GM12878 (cell line): Measurements from ENCODE around the gene SLC35A5. TPM values are rescaled to one million over a fixed set of nuclear protein-coding genes. Genes with fewer than 3 reads are reported as not detected.

Source experiments
- CBX5 ChIP-seq: sonication (generic); IDR thresholded peaks from 2 replicates; pipeline ENCODE4 v1.6.1; 2016; ENCODE audit warnings: low read depth, moderate library complexity, mild to moderate bottlenecking, inconsistent platforms
- CEBPB ChIP-seq, 2 experiments: fragments of 150-350 bp in 1 of 2; IDR thresholded peaks; 2 replicates each; pipeline ENCODE4 v1.6.1; 2012 to 2014; ENCODE audit warnings: low read depth in 2 of 2, low read length in 2 of 2, borderline replicate concordance in 1 of 2, inconsistent platforms in 1 of 2
- DPF2 ChIP-seq: fragments of 450-650 bp; IDR thresholded peaks from 2 replicates; pipeline ENCODE4 v1.6.1; 2017; ENCODE audit warnings: mild to moderate bottlenecking
- GATAD2B ChIP-seq: fragments of 450-650 bp; conservative IDR thresholded peaks from 2 replicates; pipeline ENCODE4 v1.6.1; 2017; ENCODE audit warnings: low read depth, mild to moderate bottlenecking, moderate library complexity
- HCFC1 ChIP-seq: fragments of 150-350 bp; IDR thresholded peaks from 2 replicates; pipeline ENCODE4 v1.6.1; 2014; ENCODE audit warnings: low read length
- HDAC6 ChIP-seq: fragments of 200-600 bp; sonication (generic); IDR thresholded peaks from one replicate; pipeline ENCODE4 v1.8.0; 2017; ENCODE audit warnings: antibody characterized with exemption; ENCODE audit not compliant: unreplicated experiment
- IRF4 ChIP-seq: IDR thresholded peaks from 2 replicates; pipeline ENCODE4 v1.6.1; 2011; ENCODE audit warnings: low read depth, low read length
- MEF2A ChIP-seq: IDR thresholded peaks from 2 replicates; pipeline ENCODE4 v1.6.1; 2011; ENCODE audit warnings: low read depth, mild to moderate bottlenecking, low read length, moderate library complexity; ENCODE audit not compliant: insufficient read depth
- MTA2 ChIP-seq: fragments of 450-650 bp; IDR thresholded peaks from 2 replicates; pipeline ENCODE4 v1.6.1; 2016; ENCODE audit warnings: low read depth, mild to moderate bottlenecking, moderate library complexity
- MTA3 ChIP-seq: IDR thresholded peaks from 2 replicates; pipeline ENCODE4 v1.6.1; 2012; ENCODE audit warnings: low read length, inconsistent platforms, borderline replicate concordance
- POLR2A ChIP-seq: IDR thresholded peaks from 2 replicates; pipeline ENCODE4 v1.6.1; 2011; ENCODE audit warnings: low read depth, mild to moderate bottlenecking, low read length
- RELA ChIP-seq: fragments of 450-650 bp; IDR thresholded peaks from 2 replicates; pipeline ENCODE4 v1.8.0; 2014; ENCODE audit warnings: borderline replicate concordance; ENCODE audit not compliant: partially characterized antibody
- SMC3 ChIP-seq: IDR thresholded peaks from 2 replicates; pipeline ENCODE4 v1.6.1; 2011; ENCODE audit warnings: low read length, improper control_type of control experiment, borderline replicate concordance
- SPI1 ChIP-seq: IDR thresholded peaks from 2 replicates; pipeline ENCODE4 v1.6.1; 2011; ENCODE audit warnings: low read depth, mild to moderate bottlenecking, low read length, moderate library complexity, borderline replicate concordance; ENCODE audit not compliant: insufficient read depth
- STAT3 ChIP-seq: IDR thresholded peaks from 2 replicates; pipeline ENCODE4 v1.6.1; 2011; ENCODE audit warnings: low read depth, low read length, improper control_type of control experiment
- TBL1XR1 ChIP-seq: IDR thresholded peaks from 2 replicates; pipeline ENCODE4 v1.6.1; 2012; ENCODE audit warnings: low read depth, low read length, improper control_type of control experiment
- YBX1 ChIP-seq: fragments of 450-650 bp; IDR thresholded peaks from 2 replicates; pipeline ENCODE4 v1.6.1; 2016; ENCODE audit warnings: antibody characterized with exemption
- YY1 ChIP-seq: IDR thresholded peaks from 2 replicates; pipeline ENCODE4 v1.6.1; 2011; ENCODE audit warnings: low read depth, mild to moderate bottlenecking, low read length
- ZNF24 ChIP-seq: fragments of 450-650 bp; IDR thresholded peaks from 2 replicates; pipeline ENCODE4 v1.6.1; 2017; ENCODE audit warnings: antibody characterized with exemption, mild to moderate bottlenecking
- ZNF274 ChIP-seq: IDR thresholded peaks from one replicate; pipeline ENCODE4 v1.8.0; 2011; ENCODE audit not compliant: insufficient read length, insufficient read depth
- ZNF622 ChIP-seq: fragments of 450-650 bp; IDR thresholded peaks from 2 replicates; pipeline ENCODE4 v1.6.1; 2017; ENCODE audit warnings: mild to moderate bottlenecking, inconsistent platforms
- ZSCAN29 ChIP-seq: fragments of 450-650 bp; IDR thresholded peaks from 2 replicates; pipeline ENCODE4 v1.6.1; 2017; ENCODE audit warnings: mild to moderate bottlenecking, moderate library complexity
- ZZZ3 ChIP-seq: IDR thresholded peaks from 2 replicates; pipeline ENCODE4 v1.6.1; 2011; ENCODE audit warnings: low read depth; ENCODE audit not compliant: control insufficient read depth, insufficient read length
- polyA plus RNA-seq, 11 experiments: library from polyadenylated mRNA; depleted of rRNA in 4 of 11; unstranded in 6 of 11; stranded (reverse) in 5 of 11; fragments of >200 nt; fragmentation: Nextera tagmentation in 4 of 11; fragmentation: Illumina TruSeq in 1 of 11; extraction: Ambion mirVana in 4 of 11; extraction: Trizol in 1 of 11; gene quantifications; 1 replicate in 1 of 11; 2 replicates in 10 of 11; pipeline versions ENCODE4 v1.2.1 to v1.2.3, GENCODE V29; 2011 to 2016; ENCODE audit warnings: inconsistent platforms in 2 of 11, missing spikeins in 2 of 11, low read depth in 1 of 11
- total RNA-seq, 4 experiments: library from RNA; depleted of rRNA in 3 of 4; stranded (reverse); fragments of >200 nt in 3 of 4; fragmentation: Illumina TruSeq in 1 of 4; extraction: Trizol in 1 of 4; gene quantifications; 2 replicates each; pipeline versions ENCODE4 v1.2.1 to v1.2.3, GENCODE V29; 2013 to 2021
- TF ChIP-seq, protein P1 (sequence below): IDR thresholded peaks from 2 replicates; pipeline ENCODE4 v1.6.1; 2011; ENCODE audit warnings: borderline replicate concordance, low read depth, mild to moderate bottlenecking, moderate library complexity, low read length; ENCODE audit not compliant: insufficient read depth, poor library complexity, severe bottlenecking
- TF ChIP-seq, protein P2 (sequence below): fragments of 450-650 bp; conservative IDR thresholded peaks from 2 replicates; pipeline ENCODE4 v1.6.1; 2017; ENCODE audit warnings: mild to moderate bottlenecking, moderate library complexity
- TF ChIP-seq, protein P3 (sequence below): IDR thresholded peaks from 2 replicates; pipeline ENCODE4 v1.6.1; 2011; ENCODE audit warnings: mild to moderate bottlenecking, low read depth, low read length, moderate library complexity; ENCODE audit not compliant: insufficient replicate concordance
- TF ChIP-seq, protein P4 (sequence below): fragments of 450-650 bp; IDR thresholded peaks from 2 replicates; pipeline ENCODE4 v1.6.1; 2016; ENCODE audit warnings: mild to moderate bottlenecking

The SLC35A5 gene
- total and polyA plus RNA-seq, 10 of the 15 experiments (the other 5 are each of a cell fraction or from before 2014, with no cell fraction given), result 10.9 to 38.1 (median 16.0) TPM

DNA sequence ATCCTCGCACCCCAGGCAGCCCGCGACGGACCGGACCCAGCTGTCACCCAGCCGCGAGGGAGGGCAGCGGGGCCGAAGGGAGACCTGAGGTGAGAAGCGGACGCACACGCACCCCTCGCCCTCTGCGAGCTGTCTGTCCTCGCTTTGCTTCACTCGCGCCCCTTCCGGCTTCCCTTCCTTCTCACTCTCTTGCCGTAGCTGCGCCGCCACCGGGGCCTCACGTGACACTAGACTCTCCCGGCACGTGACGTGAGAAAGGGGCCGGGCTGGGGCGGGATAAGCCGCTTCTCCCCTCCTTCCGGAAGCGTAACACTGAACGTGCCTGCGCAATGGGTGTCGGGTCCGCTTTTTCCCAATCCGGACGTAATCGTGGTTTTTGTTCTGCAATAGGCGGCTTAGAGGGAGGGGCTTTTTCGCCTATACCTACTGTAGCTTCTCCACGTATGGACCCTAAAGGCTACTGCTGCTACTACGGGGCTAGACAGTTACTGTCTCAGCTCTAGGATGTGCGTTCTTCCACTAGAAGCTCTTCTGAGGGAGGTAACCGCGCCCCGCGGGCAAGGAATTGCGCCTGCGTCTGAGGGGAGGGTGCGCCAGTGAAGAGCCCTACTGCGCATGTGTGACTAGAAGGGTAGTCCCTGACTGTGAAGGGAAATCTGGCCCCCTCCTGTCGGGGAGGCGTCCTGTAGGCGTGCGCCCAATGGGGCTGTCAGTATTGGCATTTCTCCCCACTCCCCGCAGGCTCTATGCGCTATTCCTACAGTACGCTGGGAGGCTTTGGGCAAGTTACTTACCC, at the start of gene SLC35A5, which contains the start of gene ATG3 (continued):
- TF ChIP-seq CBX5 (no peak; the same call in 1 of the 2 replicates), IRF4 (no peak), STAT3 (no peak), ZNF622 (no peak), ZSCAN29 (no peak), HDAC6 (no peak), ZZZ3 (no peak), MTA2 (peak; percentile 8; the same call in 1 of the 2 replicates), CEBPB (IDR thresholded peaks at IDR 0.05; ENCODE audit: borderline replicate concordance in 1 of 2, low read depth in 2 of 2, low read length in 2 of 2) (no peak), RELA (peak; percentile 99), YBX1 (no peak), YY1 (peak; percentile 68), POLR2A (peak; percentile 89), TBL1XR1 (peak; percentile 67; the same call in 1 of the 2 replicates), HCFC1 (peak; percentile 77), SPI1 (no peak; the same call in 1 of the 2 replicates), DPF2 (peak; percentile 79), GATAD2B (peak; percentile 77; the same call in 1 of the 2 replicates), ZNF274 (no peak), MTA3 (no peak; the same call in 1 of the 2 replicates), MEF2A (no peak), ZNF24 (no peak), SMC3 (no peak)
- TF ChIP-seq, protein P1, sequence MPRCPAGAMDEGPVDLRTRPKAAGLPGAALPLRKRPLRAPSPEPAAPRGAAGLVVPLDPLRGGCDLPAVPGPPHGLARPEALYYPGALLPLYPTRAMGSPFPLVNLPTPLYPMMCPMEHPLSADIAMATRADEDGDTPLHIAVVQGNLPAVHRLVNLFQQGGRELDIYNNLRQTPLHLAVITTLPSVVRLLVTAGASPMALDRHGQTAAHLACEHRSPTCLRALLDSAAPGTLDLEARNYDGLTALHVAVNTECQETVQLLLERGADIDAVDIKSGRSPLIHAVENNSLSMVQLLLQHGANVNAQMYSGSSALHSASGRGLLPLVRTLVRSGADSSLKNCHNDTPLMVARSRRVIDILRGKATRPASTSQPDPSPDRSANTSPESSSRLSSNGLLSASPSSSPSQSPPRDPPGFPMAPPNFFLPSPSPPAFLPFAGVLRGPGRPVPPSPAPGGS, result no peak
- TF ChIP-seq, protein P2, sequence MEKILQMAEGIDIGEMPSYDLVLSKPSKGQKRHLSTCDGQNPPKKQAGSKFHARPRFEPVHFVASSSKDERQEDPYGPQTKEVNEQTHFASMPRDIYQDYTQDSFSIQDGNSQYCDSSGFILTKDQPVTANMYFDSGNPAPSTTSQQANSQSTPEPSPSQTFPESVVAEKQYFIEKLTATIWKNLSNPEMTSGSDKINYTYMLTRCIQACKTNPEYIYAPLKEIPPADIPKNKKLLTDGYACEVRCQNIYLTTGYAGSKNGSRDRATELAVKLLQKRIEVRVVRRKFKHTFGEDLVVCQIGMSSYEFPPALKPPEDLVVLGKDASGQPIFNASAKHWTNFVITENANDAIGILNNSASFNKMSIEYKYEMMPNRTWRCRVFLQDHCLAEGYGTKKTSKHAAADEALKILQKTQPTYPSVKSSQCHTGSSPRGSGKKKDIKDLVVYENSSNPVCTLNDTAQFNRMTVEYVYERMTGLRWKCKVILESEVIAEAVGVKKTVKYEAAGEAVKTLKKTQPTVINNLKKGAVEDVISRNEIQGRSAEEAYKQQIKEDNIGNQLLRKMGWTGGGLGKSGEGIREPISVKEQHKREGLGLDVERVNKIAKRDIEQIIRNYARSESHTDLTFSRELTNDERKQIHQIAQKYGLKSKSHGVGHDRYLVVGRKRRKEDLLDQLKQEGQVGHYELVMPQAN, result peak; percentile 93
- TF ChIP-seq, protein P3, sequence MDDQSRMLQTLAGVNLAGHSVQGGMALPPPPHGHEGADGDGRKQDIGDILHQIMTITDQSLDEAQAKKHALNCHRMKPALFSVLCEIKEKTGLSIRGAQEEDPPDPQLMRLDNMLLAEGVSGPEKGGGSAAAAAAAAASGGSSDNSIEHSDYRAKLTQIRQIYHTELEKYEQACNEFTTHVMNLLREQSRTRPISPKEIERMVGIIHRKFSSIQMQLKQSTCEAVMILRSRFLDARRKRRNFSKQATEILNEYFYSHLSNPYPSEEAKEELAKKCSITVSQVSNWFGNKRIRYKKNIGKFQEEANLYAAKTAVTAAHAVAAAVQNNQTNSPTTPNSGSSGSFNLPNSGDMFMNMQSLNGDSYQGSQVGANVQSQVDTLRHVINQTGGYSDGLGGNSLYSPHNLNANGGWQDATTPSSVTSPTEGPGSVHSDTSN, result no peak
- TF ChIP-seq, protein P4, sequence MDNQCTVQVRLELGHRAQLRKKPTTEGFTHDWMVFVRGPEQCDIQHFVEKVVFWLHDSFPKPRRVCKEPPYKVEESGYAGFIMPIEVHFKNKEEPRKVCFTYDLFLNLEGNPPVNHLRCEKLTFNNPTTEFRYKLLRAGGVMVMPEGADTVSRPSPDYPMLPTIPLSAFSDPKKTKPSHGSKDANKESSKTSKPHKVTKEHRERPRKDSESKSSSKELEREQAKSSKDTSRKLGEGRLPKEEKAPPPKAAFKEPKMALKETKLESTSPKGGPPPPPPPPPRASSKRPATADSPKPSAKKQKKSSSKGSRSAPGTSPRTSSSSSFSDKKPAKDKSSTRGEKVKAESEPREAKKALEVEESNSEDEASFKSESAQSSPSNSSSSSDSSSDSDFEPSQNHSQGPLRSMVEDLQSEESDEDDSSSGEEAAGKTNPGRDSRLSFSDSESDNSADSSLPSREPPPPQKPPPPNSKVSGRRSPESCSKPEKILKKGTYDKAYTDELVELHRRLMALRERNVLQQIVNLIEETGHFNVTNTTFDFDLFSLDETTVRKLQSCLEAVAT, result peak; percentile 86
